Skeletal muscle tissue (tissue), 4 donors: ENCODE results near the gene COL23A1. TPM values are rescaled to one million over a fixed set of nuclear protein-coding genes. Genes with fewer than 3 reads are reported as not detected.

Experiments used
- H3K27ac ChIP-seq: one replicate; pipeline ENCODE4 v1.7.0; 2013; ENCODE audit warnings: mild to moderate bottlenecking, low read depth, low read length, inconsistent platforms
- H3K27me3 ChIP-seq, 3 donors: one replicate each; pipeline ENCODE4 v1.7.0; 2013; ENCODE audit warnings: low read length in 3 of 3; ENCODE audit not compliant: control insufficient read depth in 3 of 3, insufficient read depth in 3 of 3
- H3K36me3 ChIP-seq, 3 donors: one replicate each; pipeline ENCODE4 v1.7.0; 2013; ENCODE audit warnings: low read length in 3 of 3; ENCODE audit not compliant: control insufficient read depth in 3 of 3, insufficient read depth in 3 of 3
- H3K4me1 ChIP-seq, 3 donors: one replicate each; pipeline ENCODE4 v1.7.0; 2013; ENCODE audit warnings: low read length in 3 of 3, mild to moderate bottlenecking in 3 of 3; ENCODE audit not compliant: control insufficient read depth in 3 of 3, insufficient read depth in 3 of 3
- H3K4me3 ChIP-seq, 3 donors: one replicate each; pipeline ENCODE4 v1.7.0; 2013; ENCODE audit warnings: low read length in 3 of 3
- H3K9ac ChIP-seq, 3 donors: one replicate each; pipeline ENCODE4 v1.7.0; 2013; ENCODE audit warnings: low read length in 3 of 3, mild to moderate bottlenecking in 3 of 3, moderate library complexity in 2 of 3, low read depth in 1 of 3
- H3K9me3 ChIP-seq, 3 donors: one replicate each; pipeline ENCODE4 v1.7.0; 2013; ENCODE audit warnings: low read length in 3 of 3; ENCODE audit not compliant: control insufficient read depth in 3 of 3
- total RNA-seq: library from RNA; depleted of rRNA; stranded (reverse); fragments of >200 nt; gene quantifications from one replicate; pipeline ENCODE4 v1.2.3, GENCODE V29; 2014
- donor health status: Osteomylitis.

COL23A1 gene
- total RNA-seq, 1 donor from 2014 or later: 0.52 TPM

GRCh38 chr5:178502401-178503100 lies 87.6 kb downstream of the COL23A1 start:
- H3K9ac ChIP-seq: no peak overlapping the region
- H3K9me3 ChIP-seq: no peaks in the 10 kb centered on the region
- no peaks in the 10 kb centered on the region for H3K27me3 ChIP-seq
- H3K27ac ChIP-seq: no peak overlapping the region
- H3K4me1 ChIP-seq: no peaks in the 10 kb centered on the region
- no peak overlapping the region for H3K4me3 ChIP-seq
- H3K36me3 ChIP-seq: no peaks in the 10 kb centered on the region

DNA sequence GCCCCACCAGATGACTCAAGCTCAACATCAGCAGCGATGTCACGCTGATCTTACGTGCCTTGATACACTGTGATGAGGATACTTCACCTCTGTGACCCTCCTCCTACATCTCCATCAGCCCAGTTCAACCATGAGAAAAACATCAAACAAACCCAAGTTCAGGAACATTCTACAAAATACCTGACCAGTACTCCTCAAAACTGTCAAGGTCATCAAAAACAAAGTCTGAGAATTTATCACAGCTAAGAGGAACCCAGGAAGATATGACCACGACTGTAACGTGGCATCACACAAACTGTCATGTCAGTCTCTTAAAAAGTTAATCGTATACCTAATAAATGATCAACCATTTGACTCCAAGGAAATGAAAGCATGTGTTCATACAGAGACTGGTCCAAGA lies 90.8 kb downstream of the COL23A1 start:
- Histone ChIP-seq H3K4me3 (no peak overlapping the region), H3K4me1 (no peaks in the 10 kb centered on the region), H3K27me3 (peaks cover 0 to 3% (median 0%) of the 10 kb centered on the region in 3 donors), H3K36me3 (no peaks in the 10 kb centered on the region), H3K9ac (no peak overlapping the region), H3K27ac (no peak overlapping the region), H3K9me3 (no peaks in the 10 kb centered on the region)

DNA sequence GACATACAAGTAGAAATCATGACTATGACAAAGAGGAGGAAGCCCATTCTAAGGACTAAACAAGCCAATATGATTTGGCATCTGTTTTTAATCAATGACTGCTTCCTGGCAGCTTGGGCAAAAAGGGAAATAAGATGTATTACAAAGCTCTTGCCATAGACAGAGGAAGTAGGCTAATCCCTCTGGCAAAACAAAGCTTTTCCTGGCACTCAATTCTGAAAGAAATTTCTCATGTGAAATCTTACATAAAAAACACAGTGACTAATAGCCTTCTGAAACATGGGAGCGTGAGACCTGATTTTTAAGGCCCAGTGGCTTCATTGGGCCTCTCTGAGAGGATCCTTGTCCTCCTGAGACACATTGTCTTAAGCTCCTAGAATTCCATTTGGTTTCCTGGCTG lies 93.6 kb downstream of the COL23A1 start:
- Histone ChIP-seq H3K4me3 (no peak overlapping the region), H3K9ac (no peak overlapping the region), H3K27me3 (peaks cover 0 to 3% (median 0%) of the 10 kb centered on the region in 3 donors), H3K9me3 (no peaks in the 10 kb centered on the region), H3K27ac (no peak overlapping the region), H3K36me3 (no peaks in the 10 kb centered on the region), H3K4me1 (no peaks in the 10 kb centered on the region)

GRCh38 chr5:178496214-178496613 lies 94.0 kb downstream of the COL23A1 start:
- H3K9ac ChIP-seq: no peak overlapping the region
- H3K36me3 ChIP-seq: no peaks in the 10 kb centered on the region
- H3K4me1 ChIP-seq: no peaks in the 10 kb centered on the region
- H3K9me3 ChIP-seq: no peaks in the 10 kb centered on the region
- H3K27ac ChIP-seq: no peak overlapping the region
- H3K27me3 ChIP-seq: peaks cover 0 to 3% (median under 1%) of the 10 kb centered on the region in 3 donors
- H3K4me3 ChIP-seq: no peak overlapping the region

DNA sequence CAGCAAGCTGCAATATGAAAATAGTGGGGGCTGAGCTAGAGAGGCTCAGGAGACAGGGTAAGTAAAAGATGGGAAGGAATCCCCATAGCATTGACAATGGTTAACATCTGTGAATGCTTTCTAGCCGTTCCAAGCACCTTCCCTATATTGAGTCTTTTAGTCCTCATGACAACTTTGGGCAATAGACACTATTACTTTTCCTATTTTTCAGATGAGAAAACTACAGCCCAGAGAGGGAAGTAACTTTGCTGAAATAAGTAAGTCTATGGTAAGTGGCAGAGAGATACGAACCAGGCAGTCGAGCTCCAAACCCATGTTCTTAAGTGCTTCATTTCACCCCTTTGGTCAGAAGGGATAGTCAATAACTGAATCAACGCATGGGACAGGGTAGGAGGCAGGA lies 94.5 kb downstream of the COL23A1 start:
- no peak overlapping the region for H3K9ac ChIP-seq
- H3K27me3 ChIP-seq: peaks cover 0 to 3% (median 3%) of the 10 kb centered on the region in 3 donors
- no peaks in the 10 kb centered on the region for H3K9me3 ChIP-seq
- H3K4me1 ChIP-seq: no peaks in the 10 kb centered on the region
- H3K4me3 ChIP-seq: no peak overlapping the region
- H3K36me3 ChIP-seq: no peaks in the 10 kb centered on the region
- no peak overlapping the region for H3K27ac ChIP-seq

DNA sequence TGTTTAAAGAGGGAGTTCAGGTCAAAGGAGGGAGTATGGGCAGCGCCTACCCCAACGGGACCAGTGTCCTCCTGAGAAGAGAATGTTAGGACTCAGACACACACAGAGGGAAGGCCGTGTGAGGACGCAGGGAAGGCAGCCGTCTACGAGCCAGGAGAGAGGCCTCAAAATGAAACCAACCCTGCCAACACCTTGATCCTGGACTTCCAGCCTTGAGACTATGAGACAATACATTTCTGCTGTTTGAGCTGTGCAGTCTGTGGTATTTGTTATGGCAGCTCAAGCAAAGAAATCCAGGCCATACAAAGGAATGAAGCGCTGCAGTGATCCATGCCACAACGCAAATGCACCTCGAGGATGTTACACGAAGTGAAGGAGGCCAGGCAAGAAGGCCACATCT lies 97.9 kb downstream of the COL23A1 start:
- no peaks in the 10 kb centered on the region for H3K9me3 ChIP-seq
- no peak overlapping the region for H3K4me3 ChIP-seq
- H3K27me3 ChIP-seq: peaks cover 5 to 17% (median 17%) of the 10 kb centered on the region in 3 donors
- H3K4me1 ChIP-seq: no peaks in the 10 kb centered on the region
- H3K27ac ChIP-seq: no peak overlapping the region
- no peaks in the 10 kb centered on the region for H3K36me3 ChIP-seq
- H3K9ac ChIP-seq: no peak overlapping the region

DNA sequence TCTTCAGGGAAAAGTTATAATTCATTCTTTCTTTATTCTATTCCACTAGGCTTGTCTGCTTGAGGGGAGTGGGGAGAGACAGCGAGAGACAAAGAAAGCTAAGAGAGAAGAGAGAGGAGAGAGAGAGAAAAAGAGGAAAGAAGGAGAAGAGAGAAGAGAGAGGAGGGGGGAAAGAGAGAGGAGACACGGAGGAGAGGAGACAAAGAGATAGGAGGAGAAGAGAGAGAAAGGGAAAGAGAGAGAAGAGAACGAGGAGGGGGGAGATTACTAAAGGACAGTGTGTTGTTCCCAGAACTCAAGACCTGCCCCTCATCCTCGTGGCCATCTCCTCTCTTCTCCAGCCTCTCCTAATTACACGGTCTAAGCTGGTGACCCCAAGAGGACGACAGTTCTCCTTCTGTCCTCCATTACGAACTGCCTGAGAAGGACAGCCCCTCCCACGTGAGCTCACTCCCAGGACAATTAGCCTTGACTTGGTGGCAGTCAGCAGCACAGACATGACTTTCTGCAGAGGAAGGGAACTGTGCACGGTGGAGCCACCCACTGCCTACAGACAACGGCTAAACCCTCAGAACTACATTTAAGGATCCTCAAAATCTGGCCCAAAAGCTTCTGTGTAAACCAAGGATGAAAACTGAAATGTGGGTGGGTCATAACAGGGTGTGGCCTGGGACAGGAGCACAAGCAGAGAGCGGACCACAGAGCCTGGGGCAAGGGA lies 99.1 kb downstream of the COL23A1 start:
- Histone ChIP-seq H3K9me3 (no peaks in the 10 kb centered on the region), H3K9ac (no peak overlapping the region), H3K27ac (no peak overlapping the region), H3K4me1 (no peaks in the 10 kb centered on the region), H3K36me3 (no peaks in the 10 kb centered on the region), H3K27me3 (peaks cover 5 to 25% (median 21%) of the 10 kb centered on the region in 3 donors), H3K4me3 (no peak overlapping the region)

DNA sequence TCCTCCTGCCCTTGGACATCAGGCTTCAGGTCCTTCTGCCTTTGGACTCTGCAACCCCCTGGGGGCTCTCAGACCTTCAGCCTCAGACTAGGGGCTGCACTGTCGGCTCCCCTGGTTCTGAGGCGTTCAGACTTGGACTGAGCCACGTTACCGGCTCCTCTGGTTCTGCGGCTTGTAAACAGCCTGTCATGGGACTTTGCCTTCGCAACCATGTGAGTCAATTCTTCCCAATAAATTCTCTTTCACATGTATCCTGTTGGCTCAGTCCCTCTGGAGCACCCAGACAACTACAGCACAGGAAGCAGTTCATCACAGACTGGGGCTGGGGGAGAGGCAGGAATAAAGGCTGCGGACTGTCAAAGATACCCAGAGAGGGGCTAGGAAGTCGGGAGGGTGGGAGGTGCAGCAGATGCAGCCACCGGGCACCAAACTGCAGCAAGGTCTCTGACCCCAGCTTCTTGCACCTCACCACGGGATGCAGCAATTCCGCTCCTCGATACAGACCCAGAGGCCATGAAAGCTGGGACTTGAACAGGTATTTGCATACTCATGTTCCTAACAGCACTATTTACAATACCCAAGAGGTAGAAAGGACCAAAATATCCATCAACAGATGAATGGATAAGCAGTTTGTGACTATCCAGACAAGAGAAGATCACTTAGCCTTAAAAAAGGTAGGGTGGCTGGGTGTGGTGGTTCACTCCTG lies 100.8 kb downstream of the COL23A1 start:
- Histone ChIP-seq H3K9me3 (no peaks in the 10 kb centered on the region), H3K4me3 (no peak overlapping the region), H3K27me3 (peaks cover 5 to 25% (median 17%) of the 10 kb centered on the region in 3 donors), H3K36me3 (no peaks in the 10 kb centered on the region), H3K9ac (no peak overlapping the region), H3K27ac (no peak overlapping the region), H3K4me1 (no peaks in the 10 kb centered on the region)

DNA sequence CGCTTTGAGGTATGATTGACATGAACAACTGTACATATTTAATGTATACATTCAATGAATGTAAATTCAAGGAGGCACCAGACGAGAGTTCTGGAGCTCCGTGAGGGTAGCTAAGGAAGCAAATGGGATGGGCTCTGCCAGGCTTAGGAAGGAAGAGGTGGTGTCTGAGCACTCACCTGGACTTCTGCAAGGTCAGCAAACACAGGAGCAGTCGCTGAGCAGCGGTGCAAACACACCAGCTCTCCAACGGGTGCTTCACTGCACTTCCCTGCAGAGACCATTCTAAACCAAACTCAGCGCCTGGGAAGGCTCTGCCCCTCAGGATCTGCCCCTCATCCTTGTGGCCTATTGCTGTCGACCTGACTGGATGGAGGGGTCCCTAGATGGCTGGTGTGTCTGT lies 101.5 kb downstream of the COL23A1 start:
- H3K4me3 ChIP-seq: no peak overlapping the region
- no peaks in the 10 kb centered on the region for H3K36me3 ChIP-seq
- no peaks in the 10 kb centered on the region for H3K9me3 ChIP-seq
- H3K9ac ChIP-seq: no peak overlapping the region
- H3K27me3 ChIP-seq: peaks cover 5 to 25% (median 17%) of the 10 kb centered on the region in 3 donors
- no peaks in the 10 kb centered on the region for H3K4me1 ChIP-seq
- H3K27ac ChIP-seq: no peak overlapping the region
